Measurements from ENCODE around the gene MYO6. TPM values are rescaled to one million over a fixed set of nuclear protein-coding genes. Genes with fewer than 3 reads are reported as not detected.

Gene MYO6
- total RNA-seq, 3 donors from 2014 or later (not counting 1 experiment from before 2014, with no cell fraction given): 3.7 to 9.2 (median 6.6) TPM

- intact Hi-C loops (cut with micrococcal nuclease): no loop called here
Observed at GRCh38 chr6:75842191-75842590, 93.2 kb downstream of the MYO6 start.

DNA sequence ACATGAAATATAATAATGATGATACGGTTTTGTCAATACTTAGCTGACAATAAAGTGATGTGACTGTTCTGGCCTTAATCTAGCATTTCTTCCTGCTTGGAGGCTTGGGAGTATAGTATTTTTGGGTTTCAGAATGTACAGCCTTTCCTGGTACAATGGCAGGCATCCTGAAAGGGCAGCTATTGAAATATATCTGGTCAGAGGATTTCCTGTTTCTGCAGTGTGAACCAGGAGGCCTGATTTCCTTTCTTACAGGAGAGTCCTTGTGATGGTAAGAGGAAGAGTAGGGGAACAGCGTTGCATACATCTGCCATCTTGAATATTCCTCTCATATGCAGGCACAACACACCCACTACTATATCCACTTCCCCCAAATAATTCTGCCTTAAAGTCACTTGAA lies 93.7 kb downstream of the MYO6 start:
- Mint-ChIP-seq H3K4me1 (no peaks in the 10 kb centered on the region), H3K27me3 (ENCODE audit: low read depth in 2 of 2) (peaks cover 0 to 3% of the 10 kb centered on the region in 2 donors), H3K27ac (no peak overlapping the region), H3K9me3 (no peaks in the 10 kb centered on the region), H3K36me3 (no peaks in the 10 kb centered on the region), H3K4me3 (no peak overlapping the region)
- ATAC-seq: no peak
- intact Hi-C loops (cut with micrococcal nuclease): no loop called here
- H3K27me3 ChIP-seq (ENCODE audit: control insufficient read depth, insufficient read depth, low read length): no peaks in the 10 kb centered on the region
- no peak overlapping the region for H3K27ac ChIP-seq (ENCODE audit: low read length)
- DNase-seq: no peak
- H3K4me1 ChIP-seq (ENCODE audit: control insufficient read depth, insufficient read depth, low read length): no peaks in the 10 kb centered on the region
- no peak overlapping the region for H3K4me3 ChIP-seq (ENCODE audit: low read length)
- WGBS (ENCODE audit: insufficient coverage): 89% methylated on average over 1 of the region's 2 CpGs
- TF ChIP-seq, protein P1, sequence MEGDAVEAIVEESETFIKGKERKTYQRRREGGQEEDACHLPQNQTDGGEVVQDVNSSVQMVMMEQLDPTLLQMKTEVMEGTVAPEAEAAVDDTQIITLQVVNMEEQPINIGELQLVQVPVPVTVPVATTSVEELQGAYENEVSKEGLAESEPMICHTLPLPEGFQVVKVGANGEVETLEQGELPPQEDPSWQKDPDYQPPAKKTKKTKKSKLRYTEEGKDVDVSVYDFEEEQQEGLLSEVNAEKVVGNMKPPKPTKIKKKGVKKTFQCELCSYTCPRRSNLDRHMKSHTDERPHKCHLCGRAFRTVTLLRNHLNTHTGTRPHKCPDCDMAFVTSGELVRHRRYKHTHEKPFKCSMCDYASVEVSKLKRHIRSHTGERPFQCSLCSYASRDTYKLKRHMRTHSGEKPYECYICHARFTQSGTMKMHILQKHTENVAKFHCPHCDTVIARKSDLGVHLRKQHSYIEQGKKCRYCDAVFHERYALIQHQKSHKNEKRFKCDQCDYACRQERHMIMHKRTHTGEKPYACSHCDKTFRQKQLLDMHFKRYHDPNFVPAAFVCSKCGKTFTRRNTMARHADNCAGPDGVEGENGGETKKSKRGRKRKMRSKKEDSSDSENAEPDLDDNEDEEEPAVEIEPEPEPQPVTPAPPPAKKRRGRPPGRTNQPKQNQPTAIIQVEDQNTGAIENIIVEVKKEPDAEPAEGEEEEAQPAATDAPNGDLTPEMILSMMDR (IDR thresholded peaks at IDR 0.05): no peak
- H3K36me3 ChIP-seq (ENCODE audit: control insufficient read depth, insufficient read depth, low read length): no peaks in the 10 kb centered on the region
- no peaks in the 10 kb centered on the region for H3K9me3 ChIP-seq (ENCODE audit: control insufficient read depth, insufficient read depth, low read length)

More at GRCh38 chr6:75842191-75842590, 93.2 kb downstream of the MYO6 start:
- Histone ChIP-seq H3K27me3 (ENCODE audit: control insufficient read depth, insufficient read depth, low read length) (no peaks in the 10 kb centered on the region), H3K27ac (ENCODE audit: low read length) (no peak overlapping the region), H3K4me1 (ENCODE audit: control insufficient read depth, insufficient read depth, low read length) (no peaks in the 10 kb centered on the region), H3K36me3 (ENCODE audit: control insufficient read depth, insufficient read depth, low read length) (no peaks in the 10 kb centered on the region), H3K9me3 (ENCODE audit: control insufficient read depth, insufficient read depth, low read length) (no peaks in the 10 kb centered on the region), H3K4me3 (ENCODE audit: low read length) (no peak overlapping the region)
- DNase-seq: no peak
- H3K27me3 Mint-ChIP-seq (ENCODE audit: low read depth in 2 of 2): peaks cover 0 to 3% of the 10 kb centered on the region in 2 donors
- no peaks in the 10 kb centered on the region for H3K4me1 Mint-ChIP-seq
- TF ChIP-seq, protein P1 (IDR thresholded peaks at IDR 0.05): no peak
- WGBS (ENCODE audit: insufficient coverage): 90% methylated on average over 2 of the region's 4 CpGs
- H3K27ac Mint-ChIP-seq: no peak overlapping the region
- no peak overlapping the region for H3K4me3 Mint-ChIP-seq
- H3K9me3 Mint-ChIP-seq: no peaks in the 10 kb centered on the region
- H3K36me3 Mint-ChIP-seq: no peaks in the 10 kb centered on the region
- ATAC-seq: no peak

DNA sequence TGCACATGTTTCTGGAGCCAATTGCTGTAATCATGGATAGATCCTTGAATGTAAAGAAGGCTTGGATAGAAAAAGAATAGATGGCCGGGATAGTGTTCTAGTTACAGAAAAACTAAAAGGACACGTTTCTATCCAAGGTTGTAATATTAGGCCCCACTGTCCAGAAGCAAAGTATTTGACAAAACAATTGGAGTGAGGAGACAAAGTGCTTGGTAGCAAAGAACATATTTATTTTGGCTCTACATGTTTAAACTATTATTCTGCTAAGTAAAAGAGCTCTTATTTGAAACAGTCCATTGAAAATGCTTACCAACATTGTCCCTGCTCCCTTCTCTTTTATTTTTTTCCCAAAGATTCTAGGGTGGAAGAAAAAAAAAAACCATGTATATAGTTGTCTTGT lies 94.4 kb downstream of the MYO6 start:
- ATAC-seq (no peak), DNase-seq (no peak)
- H3K27me3 ChIP-seq (ENCODE audit: control insufficient read depth, insufficient read depth, low read length): no peaks in the 10 kb centered on the region
- 85% methylated on average over 2 of the region's 2 CpGs for WGBS (ENCODE audit: insufficient coverage)
- H3K9me3 Mint-ChIP-seq: no peaks in the 10 kb centered on the region
- H3K4me1 Mint-ChIP-seq: no peaks in the 10 kb centered on the region
- intact Hi-C loops (cut with micrococcal nuclease): no loop called here
- H3K27ac ChIP-seq (ENCODE audit: low read length): no peak overlapping the region
- H3K27me3 Mint-ChIP-seq (ENCODE audit: low read depth in 2 of 2): peaks cover 0 to 3% of the 10 kb centered on the region in 2 donors
- no peak overlapping the region for H3K27ac Mint-ChIP-seq
- H3K36me3 Mint-ChIP-seq: no peaks in the 10 kb centered on the region
- TF ChIP-seq, protein P1 (IDR thresholded peaks at IDR 0.05): no peak
- H3K4me3 Mint-ChIP-seq: no peak overlapping the region
- H3K36me3 ChIP-seq (ENCODE audit: control insufficient read depth, insufficient read depth, low read length): no peaks in the 10 kb centered on the region
- H3K4me3 ChIP-seq (ENCODE audit: low read length): no peak overlapping the region
- no peaks in the 10 kb centered on the region for H3K9me3 ChIP-seq (ENCODE audit: control insufficient read depth, insufficient read depth, low read length)
- H3K4me1 ChIP-seq (ENCODE audit: control insufficient read depth, insufficient read depth, low read length): no peaks in the 10 kb centered on the region

GRCh38 chr6:75848274-75848673 lies 99.2 kb downstream of the MYO6 start:
- H3K36me3 ChIP-seq (ENCODE audit: control insufficient read depth, insufficient read depth, low read length): no peaks in the 10 kb centered on the region
- DNase-seq (no peak), ATAC-seq (no peak)
- 93% methylated on average over 4 of the region's 4 CpGs for WGBS (ENCODE audit: insufficient coverage)
- TF ChIP-seq, protein P1 (IDR thresholded peaks at IDR 0.05): no peak
- peaks cover 0 to 3% of the 10 kb centered on the region in 2 donors for H3K27me3 Mint-ChIP-seq (ENCODE audit: low read depth in 2 of 2)
- H3K9me3 ChIP-seq (ENCODE audit: control insufficient read depth, insufficient read depth, low read length): no peaks in the 10 kb centered on the region
- H3K4me1 ChIP-seq (ENCODE audit: control insufficient read depth, insufficient read depth, low read length): no peaks in the 10 kb centered on the region
- H3K4me3 ChIP-seq (ENCODE audit: low read length): no peak overlapping the region
- H3K9me3 Mint-ChIP-seq: no peaks in the 10 kb centered on the region
- no peaks in the 10 kb centered on the region for H3K27me3 ChIP-seq (ENCODE audit: control insufficient read depth, insufficient read depth, low read length)
- no peak overlapping the region for H3K4me3 Mint-ChIP-seq
- H3K36me3 Mint-ChIP-seq: no peaks in the 10 kb centered on the region
- no peak overlapping the region for H3K27ac Mint-ChIP-seq
- no peak overlapping the region for H3K27ac ChIP-seq (ENCODE audit: low read length)
- intact Hi-C loops (cut with micrococcal nuclease): no loop called here
- no peaks in the 10 kb centered on the region for H3K4me1 Mint-ChIP-seq

Data from natural killer cell (primary cell).